NCI-H1092 treated with DMSO at 0.1 percent for 48 hours (cell line): Measurements from ENCODE around the gene RAVER1.
A peak's percentile ranks its signal among the peaks of the same experiment; 100 is the strongest.

Source experiments
- DNase-seq: peaks from one replicate; lab custom pipeline; 2025; lab: John Stamatoyannopoulos, UW

RAVER1 gene

GRCh38 chr19:10270616-10271394 is 62.5 kb downstream of the RAVER1 start, which contains the start of gene ICAM1:
Gene ICAM1 (plus strand): TSS chr19:10271120. CDS start chr19:10271160, 40 bp downstream.
- no peak for DNase-seq

- DNase-seq = no peak
These were observed 63.1 kb downstream of the RAVER1 start for GRCh38 chr19:10270180-10270615.

GRCh38 chr19:10269333-10270179 is 63.8 kb downstream of the RAVER1 start:
- peak; percentile 53 for DNase-seq

GRCh38 chr19:10268071-10268470 is 65.3 kb downstream of the RAVER1 start:
- no peak for DNase-seq

GRCh38 chr19:10266706-10267105 is 66.6 kb downstream of the RAVER1 start:
- DNase-seq = no peak
